CD4-positive, alpha-beta T cell (primary cell): ENCODE data around the gene NUMA1. TPM values are rescaled to one million over a fixed set of nuclear protein-coding genes. Genes with fewer than 3 reads are reported as not detected.

Experiments used
- ATAC-seq: fragments of 200-7000 bp; cut with Tn5 transposase; one replicate; pipeline ENCODE4 v1.10.0; 2022; ENCODE audit warnings: mild to moderate bottlenecking; ENCODE audit not compliant: poor library complexity
- CTCF ChIA-PET: fragments of 350-600 bp; sonication (Branson Sonifier 250); formaldehyde crosslinking; loops from one replicate; lab custom pipeline; 2021; ENCODE audit warnings: antibody characterized with exemption, inconsistent platforms; lab: Charles Lee
- POLR2A ChIA-PET: fragments of 350-600 bp; sonication (Branson Sonifier 250); formaldehyde crosslinking; loops from one replicate; lab custom pipeline; 2021; ENCODE audit warnings: antibody characterized with exemption, inconsistent platforms; lab: Charles Lee
- DNase-seq, 14 experiments: peaks; one replicate each; pipeline ENCODE4 v3.0.0-alpha.2; 2013 to 2020; ENCODE audit warnings: mixed read lengths in 2 of 14
- H3K27ac ChIP-seq, 2 donors: one replicate each; pipeline versions ENCODE4 v1.5.1 to v1.7.0; 2013; ENCODE audit warnings: low read length in 2 of 2, low read depth in 1 of 2, mild to moderate bottlenecking in 1 of 2
- H3K27me3 ChIP-seq, 2 experiments: 1 replicate in 1 of 2; 2 replicates in 1 of 2; pipeline versions ENCODE4 v1.6.1 to v1.7.0; 2013; ENCODE audit warnings: low read length in 2 of 2, control low read depth in 1 of 2, mild to moderate bottlenecking in 1 of 2, moderate library complexity in 1 of 2; ENCODE audit not compliant: insufficient read depth in 2 of 2, control insufficient read depth in 1 of 2
- H3K36me3 ChIP-seq: one replicate; pipeline ENCODE4 v1.6.1; 2013; ENCODE audit warnings: low read length, control low read depth; ENCODE audit not compliant: insufficient read depth
- H3K4me1 ChIP-seq: one replicate; pipeline ENCODE4 v1.6.1; 2013; ENCODE audit warnings: low read length, control low read depth; ENCODE audit not compliant: insufficient read depth
- H3K4me3 ChIP-seq: one replicate; pipeline ENCODE4 v1.5.1; 2013; ENCODE audit warnings: mild to moderate bottlenecking, low read length, moderate library complexity
- H3K9me3 ChIP-seq, 2 experiments: 1 replicate in 1 of 2; 2 replicates in 1 of 2; pipeline versions ENCODE4 v1.6.1 to v1.7.0; 2013; ENCODE audit warnings: low read length in 2 of 2, mild to moderate bottlenecking in 2 of 2, control low read depth in 1 of 2, moderate library complexity in 1 of 2; ENCODE audit not compliant: control insufficient read depth in 1 of 2, insufficient read depth in 1 of 2
- H3K27ac Mint-ChIP-seq: one replicate; pipeline ENCODE4 v1.8.0; 2020; ENCODE audit warnings: mixed read lengths
- H3K27me3 Mint-ChIP-seq: one replicate; pipeline ENCODE4 v1.8.0; 2021; ENCODE audit warnings: mixed read lengths
- H3K36me3 Mint-ChIP-seq: one replicate; pipeline ENCODE4 v1.8.0; 2021; ENCODE audit warnings: low read depth, mixed read lengths
- H3K4me1 Mint-ChIP-seq: one replicate; pipeline ENCODE4 v1.8.0; 2021; ENCODE audit warnings: low read depth, mixed read lengths
- H3K4me3 Mint-ChIP-seq: one replicate; pipeline ENCODE4 v1.8.0; 2020; ENCODE audit warnings: mild to moderate bottlenecking, mixed read lengths
- H3K9me3 Mint-ChIP-seq: one replicate; pipeline ENCODE4 v1.8.0; 2020; ENCODE audit warnings: mixed read lengths
- CTCF ChIP-seq: fragments of 200-600 bp; IDR thresholded peaks from one replicate; pipeline ENCODE4 v1.8.0; 2022; ENCODE audit warnings: antibody characterized with exemption, mild to moderate bottlenecking
- intact Hi-C, 2 experiments: fragments of 100-400 bp; cut with DNase I in 1 of 2; cut with micrococcal nuclease in 1 of 2; formaldehyde crosslinking; loops; one replicate each; pipeline versions ENCODE4 v1.15.1 to v1.9.0; 2023 to 2025; cut with DNase I, micrococcal nuclease
- total RNA-seq, 174 experiments: library from RNA in 2 of 174; stranded (reverse) in 2 of 174; gene quantifications; one replicate each; pipeline ENCODE4 v1.2.3 and lab custom pipeline; 2021 to 2026

Gene NUMA1
- total RNA-seq, 2 experiments from 2014 or later: 191 to 197 TPM

- no peak for ATAC-seq
- Histone ChIP-seq H3K27ac (peak overlapping the region in 1 of 2 donors; percentile 5), H3K4me1 (peaks cover 31% of the 10 kb centered on the region), H3K4me3 (no peak overlapping the region), H3K9me3 (no peaks in the 10 kb centered on the region), H3K27me3 (no peaks in the 10 kb centered on the region), H3K36me3 (peaks cover 90% of the 10 kb centered on the region)
- no peak overlapping the region for H3K4me3 Mint-ChIP-seq
- H3K27me3 Mint-ChIP-seq: no peaks in the 10 kb centered on the region
- no peaks in the 10 kb centered on the region for H3K9me3 Mint-ChIP-seq
- POLR2A ChIA-PET: interaction anchor here (0.9 to 4.4 kb wide), 6 partner anchors 12 to 118 kb away, joined by 3 to 32 read pairs (median 4); no protein-coding TSS in a partner anchor
- CTCF ChIA-PET: interaction anchor here (1.2 to 4.3 kb wide), 8 partner anchors 13 to 405 kb away, joined by 4 to 74 read pairs (median 32); partner anchors contain the start of gene LAMTOR1
- H3K27ac Mint-ChIP-seq: peak overlapping the region; percentile 81
- intact Hi-C loops: loop anchor here in 1 of 2 experiments (5.0 kb wide), 2 partner anchors 156 to 406 kb away; partner anchors contain the start of gene CLPB
- H3K36me3 Mint-ChIP-seq: peaks cover 96% of the 10 kb centered on the region
- peaks cover 55% of the 10 kb centered on the region for H3K4me1 Mint-ChIP-seq
- no peak for TF ChIP-seq CTCF
- no peak for DNase-seq
Measured at GRCh38 chr11:72026090-72026489, 54.3 kb downstream of the NUMA1 start.

GRCh38 chr11:72024069-72024754, 56.1 kb downstream of the NUMA1 start:
- H3K9me3 Mint-ChIP-seq: no peaks in the 10 kb centered on the region
- H3K4me3 ChIP-seq: no peak overlapping the region
- peaks cover 43% of the 10 kb centered on the region for H3K4me1 Mint-ChIP-seq
- H3K27ac Mint-ChIP-seq: peak overlapping the region; percentile 81
- no peaks in the 10 kb centered on the region for H3K27me3 Mint-ChIP-seq
- DNase-seq (no peak), ATAC-seq (no peak)
- H3K27ac ChIP-seq: no peak overlapping the region
- H3K4me1 ChIP-seq: peaks cover 20% of the 10 kb centered on the region
- H3K36me3 Mint-ChIP-seq: peaks cover 97% of the 10 kb centered on the region
- no peaks in the 10 kb centered on the region for H3K9me3 ChIP-seq
- peaks cover 95% of the 10 kb centered on the region for H3K36me3 ChIP-seq
- no peak for TF ChIP-seq CTCF
- POLR2A ChIA-PET: interaction anchor here (1.1 to 4.4 kb wide), 5 partner anchors 16 to 95 kb away, joined by 3 to 32 read pairs (median 5); partner anchors contain the start of genes RNF121 and XNDC1N
- intact Hi-C loops: no loop called here
- H3K4me3 Mint-ChIP-seq: no peak overlapping the region
- CTCF ChIA-PET: interaction anchor here (1.1 to 4.3 kb wide), 23 partner anchors 9 to 125 kb away, joined by 3 to 74 read pairs (median 10); partner anchors contain the start of genes ANAPC15, LAMTOR1 and NUMA1
- H3K27me3 ChIP-seq: no peaks in the 10 kb centered on the region

GRCh38 chr11:72023335-72023734, 57.0 kb downstream of the NUMA1 start:
- Mint-ChIP-seq H3K4me3 (no peak overlapping the region), H3K27me3 (no peaks in the 10 kb centered on the region), H3K27ac (peak overlapping the region; percentile 81), H3K36me3 (peaks cover 97% of the 10 kb centered on the region), H3K4me1 (peaks cover 34% of the 10 kb centered on the region), H3K9me3 (no peaks in the 10 kb centered on the region)
- no peaks in the 10 kb centered on the region for H3K27me3 ChIP-seq
- no peaks in the 10 kb centered on the region for H3K9me3 ChIP-seq
- DNase-seq (no peak), ATAC-seq (no peak)
- no peak overlapping the region for H3K27ac ChIP-seq
- intact Hi-C loops: no loop called here
- CTCF ChIA-PET: interaction anchor here (3.6 kb wide), 1 partner anchor 68 kb away, joined by 13 read pairs; no protein-coding TSS in a partner anchor
- H3K36me3 ChIP-seq: peaks cover 95% of the 10 kb centered on the region
- peaks cover 13% of the 10 kb centered on the region for H3K4me1 ChIP-seq
- no peak overlapping the region for H3K4me3 ChIP-seq
- TF ChIP-seq CTCF: no peak
- POLR2A ChIA-PET: interaction anchor here (1.6 kb wide), 1 partner anchor 95 kb away, joined by 5 read pairs; the partner anchor contains the start of genes RNF121 and XNDC1N
